HCT116 (cell line): ENCODE measurements around the gene CERS6.

Source experiments
- CEBPB ChIP-seq: IDR thresholded peaks from 2 replicates; pipeline ENCODE4 v1.6.1; 2012; ENCODE audit warnings: low read depth
- EGR1 ChIP-seq: IDR thresholded peaks from 2 replicates; pipeline ENCODE4 v1.6.1; 2012; ENCODE audit warnings: low read depth
- EZH2 ChIP-seq: fragments of 200-600 bp; sonication (generic); IDR thresholded peaks from 2 replicates; pipeline ENCODE4 v1.6.1; 2017; ENCODE audit warnings: antibody characterized with exemption, mixed run types
- JUND ChIP-seq: IDR thresholded peaks from 2 replicates; pipeline ENCODE4 v1.6.1; 2012
- MAX ChIP-seq: IDR thresholded peaks from 2 replicates; pipeline ENCODE4 v1.6.1; 2012
- POLR2A ChIP-seq: IDR thresholded peaks from 2 replicates; pipeline ENCODE4 v1.7.0; 2011; ENCODE audit warnings: borderline replicate concordance; ENCODE audit not compliant: insufficient read depth, insufficient read length; ENCODE audit errors: extremely low read depth
- POLR2AphosphoS5 ChIP-seq: IDR thresholded peaks from 2 replicates; pipeline ENCODE4 v1.6.1; 2011; ENCODE audit warnings: mild to moderate bottlenecking, low read depth, low read length, moderate library complexity
- SP1 ChIP-seq: IDR thresholded peaks from 2 replicates; pipeline ENCODE4 v1.6.1; 2012; ENCODE audit warnings: low read depth
- TCF7L2 ChIP-seq: IDR thresholded peaks from 2 replicates; pipeline ENCODE4 v1.7.0; 2011; ENCODE audit warnings: borderline replicate concordance, inconsistent platforms; ENCODE audit not compliant: insufficient read depth, insufficient read length; ENCODE audit errors: extremely low read depth
- ZFX ChIP-seq: fragments of 450-650 bp; IDR thresholded peaks from 2 replicates; pipeline ENCODE4 v1.6.1; 2017
- ZNF274 ChIP-seq: fragments of 200-500 bp; sonication (Bioruptor generic); IDR thresholded peaks from 2 replicates; pipeline ENCODE4 v1.6.1; 2014; ENCODE audit warnings: mild to moderate bottlenecking, low read depth, low read length, inconsistent platforms
- TF ChIP-seq, protein P1 (sequence below), 3 experiments: fragments of 200-600 bp in 1 of 3; sonication (generic) in 1 of 3; IDR thresholded peaks in 2 of 3; conservative IDR thresholded peaks in 1 of 3; 2 replicates each; pipeline ENCODE4 v1.5.1; 2012 to 2017; ENCODE audit warnings: low read depth in 2 of 3, low read length in 2 of 3, antibody characterized with exemption in 1 of 3, borderline replicate concordance in 1 of 3, control low read depth in 1 of 3, mild to moderate bottlenecking in 1 of 3, mixed read lengths in 1 of 3, mixed run types in 1 of 3, moderate library complexity in 1 of 3; ENCODE audit not compliant: insufficient read depth in 1 of 3
- TF ChIP-seq, protein P2 (sequence below): IDR thresholded peaks from 2 replicates; pipeline ENCODE4 v1.6.1; 2012; ENCODE audit warnings: low read depth

GRCh38 chr2:168685600-168686451 lies 229.8 kb downstream of the CERS6 start:
- TF ChIP-seq, protein P1, sequence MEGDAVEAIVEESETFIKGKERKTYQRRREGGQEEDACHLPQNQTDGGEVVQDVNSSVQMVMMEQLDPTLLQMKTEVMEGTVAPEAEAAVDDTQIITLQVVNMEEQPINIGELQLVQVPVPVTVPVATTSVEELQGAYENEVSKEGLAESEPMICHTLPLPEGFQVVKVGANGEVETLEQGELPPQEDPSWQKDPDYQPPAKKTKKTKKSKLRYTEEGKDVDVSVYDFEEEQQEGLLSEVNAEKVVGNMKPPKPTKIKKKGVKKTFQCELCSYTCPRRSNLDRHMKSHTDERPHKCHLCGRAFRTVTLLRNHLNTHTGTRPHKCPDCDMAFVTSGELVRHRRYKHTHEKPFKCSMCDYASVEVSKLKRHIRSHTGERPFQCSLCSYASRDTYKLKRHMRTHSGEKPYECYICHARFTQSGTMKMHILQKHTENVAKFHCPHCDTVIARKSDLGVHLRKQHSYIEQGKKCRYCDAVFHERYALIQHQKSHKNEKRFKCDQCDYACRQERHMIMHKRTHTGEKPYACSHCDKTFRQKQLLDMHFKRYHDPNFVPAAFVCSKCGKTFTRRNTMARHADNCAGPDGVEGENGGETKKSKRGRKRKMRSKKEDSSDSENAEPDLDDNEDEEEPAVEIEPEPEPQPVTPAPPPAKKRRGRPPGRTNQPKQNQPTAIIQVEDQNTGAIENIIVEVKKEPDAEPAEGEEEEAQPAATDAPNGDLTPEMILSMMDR (IDR thresholded peaks at IDR 0.05 in 2 of 3, conservative IDR thresholded peaks at IDR 0.05 in 1 of 3; ENCODE audit: borderline replicate concordance in 1 of 3, insufficient read depth in 1 of 3, low read depth in 2 of 3, low read length in 2 of 3), result no peak
- TF ChIP-seq POLR2A (no peak), POLR2AphosphoS5 (no peak), JUND (no peak), SP1 (no peak), EZH2 (no peak), MAX (no peak), ZNF274 (no peak), TCF7L2 (no peak), CEBPB (no peak), ZFX (no peak), EGR1 (no peak)
- TF ChIP-seq, protein P2, sequence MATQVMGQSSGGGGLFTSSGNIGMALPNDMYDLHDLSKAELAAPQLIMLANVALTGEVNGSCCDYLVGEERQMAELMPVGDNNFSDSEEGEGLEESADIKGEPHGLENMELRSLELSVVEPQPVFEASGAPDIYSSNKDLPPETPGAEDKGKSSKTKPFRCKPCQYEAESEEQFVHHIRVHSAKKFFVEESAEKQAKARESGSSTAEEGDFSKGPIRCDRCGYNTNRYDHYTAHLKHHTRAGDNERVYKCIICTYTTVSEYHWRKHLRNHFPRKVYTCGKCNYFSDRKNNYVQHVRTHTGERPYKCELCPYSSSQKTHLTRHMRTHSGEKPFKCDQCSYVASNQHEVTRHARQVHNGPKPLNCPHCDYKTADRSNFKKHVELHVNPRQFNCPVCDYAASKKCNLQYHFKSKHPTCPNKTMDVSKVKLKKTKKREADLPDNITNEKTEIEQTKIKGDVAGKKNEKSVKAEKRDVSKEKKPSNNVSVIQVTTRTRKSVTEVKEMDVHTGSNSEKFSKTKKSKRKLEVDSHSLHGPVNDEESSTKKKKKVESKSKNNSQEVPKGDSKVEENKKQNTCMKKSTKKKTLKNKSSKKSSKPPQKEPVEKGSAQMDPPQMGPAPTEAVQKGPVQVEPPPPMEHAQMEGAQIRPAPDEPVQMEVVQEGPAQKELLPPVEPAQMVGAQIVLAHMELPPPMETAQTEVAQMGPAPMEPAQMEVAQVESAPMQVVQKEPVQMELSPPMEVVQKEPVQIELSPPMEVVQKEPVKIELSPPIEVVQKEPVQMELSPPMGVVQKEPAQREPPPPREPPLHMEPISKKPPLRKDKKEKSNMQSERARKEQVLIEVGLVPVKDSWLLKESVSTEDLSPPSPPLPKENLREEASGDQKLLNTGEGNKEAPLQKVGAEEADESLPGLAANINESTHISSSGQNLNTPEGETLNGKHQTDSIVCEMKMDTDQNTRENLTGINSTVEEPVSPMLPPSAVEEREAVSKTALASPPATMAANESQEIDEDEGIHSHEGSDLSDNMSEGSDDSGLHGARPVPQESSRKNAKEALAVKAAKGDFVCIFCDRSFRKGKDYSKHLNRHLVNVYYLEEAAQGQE, result no peak
